HG03457 (cell line): ENCODE results near the gene SMIM41.

ENCODE experiments used
- ATAC-seq: cut with Tn5 transposase; IDR thresholded peaks from one replicate; pipeline ENCODE4 v1.9.1; 2021; ENCODE audit warnings: moderate number of reproducible peaks; ENCODE audit not compliant: unreplicated experiment

The SMIM41 gene

GRCh38 chr12:52120951-52121823 is 41.7 kb downstream of the SMIM41 start:
- no peak for ATAC-seq

- no peak for ATAC-seq
Measured at GRCh38 chr12:52121824-52122539, 42.5 kb downstream of the SMIM41 start.

DNA sequence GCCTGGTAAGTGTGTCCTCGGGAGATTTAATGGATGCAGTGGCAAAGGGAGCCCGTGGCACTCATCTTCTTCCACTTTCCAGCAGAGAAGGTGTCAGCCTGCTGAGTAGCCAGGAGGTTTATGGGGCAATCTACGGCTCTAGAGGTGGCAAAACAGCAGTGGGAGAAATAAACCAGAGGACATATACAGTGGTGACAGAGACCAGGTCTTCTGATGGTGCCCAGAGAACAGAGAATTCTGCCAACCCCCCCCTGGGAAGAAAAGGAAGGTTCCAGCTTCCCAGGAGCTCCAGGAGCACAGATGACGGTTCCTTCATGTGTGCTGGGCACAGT is 43.0 kb downstream of the SMIM41 start:
- no peak for ATAC-seq

DNA sequence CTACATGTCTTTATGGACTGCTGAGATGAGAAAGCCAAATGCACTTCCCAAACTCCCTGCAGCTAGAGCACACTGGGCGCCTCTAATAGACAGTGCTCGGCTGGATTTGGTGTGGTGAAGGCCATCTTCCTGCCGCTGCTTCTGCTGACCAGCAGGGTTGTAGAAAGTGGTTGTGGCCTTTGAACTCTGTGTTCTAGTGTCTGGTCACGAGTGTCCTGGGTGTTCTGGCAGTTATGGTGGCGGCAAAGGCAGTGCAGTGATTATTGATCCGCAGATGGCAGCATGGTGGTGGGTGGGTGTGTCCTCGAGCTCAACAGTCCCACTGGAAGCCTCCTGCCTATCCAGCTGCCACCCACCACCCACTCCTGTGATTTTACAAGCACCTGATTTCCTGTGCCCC is 43.4 kb downstream of the SMIM41 start:
- no peak for ATAC-seq

DNA sequence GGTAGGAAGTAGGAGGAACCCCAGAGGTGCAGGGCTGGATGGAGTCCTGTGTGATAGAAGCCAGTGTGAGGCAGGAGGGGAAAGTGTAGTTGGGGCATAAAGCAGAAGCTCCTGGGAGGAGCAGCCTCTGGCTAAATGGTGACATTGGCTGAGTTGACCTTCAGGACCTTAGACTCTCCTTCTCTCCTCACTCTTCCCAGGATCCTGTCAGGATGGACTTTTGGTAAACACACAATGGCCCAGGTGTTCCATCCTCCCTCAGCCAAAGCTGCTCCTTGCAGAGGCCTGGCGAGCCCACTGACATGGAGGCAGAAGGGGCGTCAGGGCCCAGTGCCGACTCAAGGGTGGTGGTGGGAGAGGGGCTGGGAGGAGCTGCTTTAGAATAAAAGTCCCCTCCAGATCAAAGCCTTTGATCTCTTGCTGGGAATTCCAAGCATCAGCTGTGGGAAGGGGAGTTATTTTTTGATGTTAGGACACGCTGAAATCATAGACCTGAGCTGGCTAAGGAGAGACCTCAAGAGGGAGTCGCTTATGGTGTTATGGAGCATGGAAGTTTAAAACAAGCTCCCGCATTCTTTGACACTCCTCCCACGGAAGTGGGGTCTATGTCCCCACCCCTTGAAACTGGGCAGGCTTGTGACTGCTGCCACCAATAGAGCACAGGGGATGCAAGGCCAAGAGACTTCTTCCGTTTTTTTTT is 44.1 kb downstream of the SMIM41 start:
- no peak for ATAC-seq

GRCh38 chr12:52125476-52125900 is 46.0 kb downstream of the SMIM41 start:
- ATAC-seq, result no peak

- ATAC-seq, result no peak
Measured at GRCh38 chr12:52126050-52126604, 46.6 kb downstream of the SMIM41 start.

DNA sequence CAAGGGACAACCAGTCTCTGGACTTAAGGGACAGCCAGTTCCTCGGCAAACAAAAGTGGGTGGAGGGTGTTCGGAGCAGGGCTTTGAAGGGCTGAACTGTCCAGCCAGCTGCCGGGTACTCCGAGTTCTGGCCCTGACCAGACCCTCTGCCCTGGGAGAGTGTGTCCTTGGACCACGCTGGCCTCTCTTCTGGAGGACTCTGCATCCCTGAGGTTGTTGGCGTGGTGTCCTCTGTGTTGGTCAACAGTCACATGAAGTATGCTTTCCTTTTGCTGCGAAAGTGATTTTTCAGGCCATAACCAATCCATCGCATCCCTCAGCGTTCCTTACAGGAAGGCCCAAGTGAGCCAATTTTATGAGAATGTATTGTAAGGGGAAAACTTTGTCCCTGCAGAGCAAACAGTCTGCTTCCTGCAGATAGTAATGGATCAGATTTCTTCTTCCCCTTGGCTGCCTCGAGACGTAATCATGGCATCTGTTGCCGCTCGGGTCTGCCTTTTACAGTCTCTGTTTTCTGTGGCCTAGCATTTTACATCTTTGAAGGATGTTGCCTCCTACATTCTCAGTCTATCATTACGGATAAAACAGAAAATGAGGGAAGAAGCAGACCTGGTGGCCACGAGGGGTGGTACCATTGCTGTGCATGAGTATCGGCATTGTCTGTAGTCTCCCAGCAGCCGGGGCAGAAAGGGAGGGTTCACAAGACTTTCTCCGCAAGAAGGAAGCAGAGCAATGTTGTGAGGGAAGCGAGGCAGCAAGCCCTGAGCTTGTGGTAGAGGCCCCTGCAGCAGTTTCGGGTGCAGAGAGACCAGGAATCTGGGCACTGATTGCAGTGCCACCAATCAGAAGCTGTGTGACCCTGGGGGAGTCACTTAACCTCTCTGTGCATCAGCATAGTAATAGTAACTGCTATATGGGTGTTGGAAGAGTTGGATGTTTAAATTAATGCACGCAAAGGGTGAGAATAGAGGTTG is 47.4 kb downstream of the SMIM41 start:
- ATAC-seq, result no peak

DNA sequence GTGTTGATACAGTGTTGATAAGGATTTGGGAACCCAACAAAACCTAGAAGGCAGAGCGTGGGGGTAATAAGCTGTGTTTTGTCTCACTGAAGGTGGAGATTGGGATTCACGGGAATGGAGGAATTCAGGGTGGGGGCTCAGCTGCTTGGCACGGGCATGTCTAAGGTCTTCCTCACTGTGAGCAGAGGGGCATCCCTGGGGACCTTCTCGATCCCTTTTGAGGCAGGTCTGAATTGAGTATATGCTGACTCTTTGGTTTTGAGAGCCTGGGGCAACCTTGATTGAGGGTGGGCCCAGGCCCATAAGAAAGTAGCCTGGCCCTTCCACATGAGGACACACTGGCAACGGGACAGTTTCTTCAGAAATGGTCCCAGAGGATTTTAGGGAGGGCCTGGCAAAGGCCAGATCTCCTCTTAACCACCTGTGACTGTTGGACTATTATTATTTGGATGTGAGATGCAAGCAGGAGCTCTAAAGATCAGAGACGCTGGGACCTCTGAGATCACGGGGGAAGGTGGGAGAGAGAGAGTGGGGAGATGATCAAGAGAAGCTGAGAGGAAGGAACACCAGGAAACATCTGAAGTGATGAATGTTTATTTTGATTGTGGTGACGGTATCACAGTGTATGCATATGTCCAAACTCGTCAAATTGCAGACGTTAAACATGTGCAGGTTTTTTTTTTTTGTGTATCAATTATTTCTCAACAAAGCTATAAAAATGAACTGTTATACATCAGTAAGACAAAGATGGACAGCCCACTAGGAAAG is 48.4 kb downstream of the SMIM41 start:
- no peak for ATAC-seq

- ATAC-seq, result no peak
Measured at GRCh38 chr12:52130711-52131110, 51.2 kb downstream of the SMIM41 start.

GRCh38 chr12:52132754-52133161 is 53.3 kb downstream of the SMIM41 start:
- no peak for ATAC-seq

DNA sequence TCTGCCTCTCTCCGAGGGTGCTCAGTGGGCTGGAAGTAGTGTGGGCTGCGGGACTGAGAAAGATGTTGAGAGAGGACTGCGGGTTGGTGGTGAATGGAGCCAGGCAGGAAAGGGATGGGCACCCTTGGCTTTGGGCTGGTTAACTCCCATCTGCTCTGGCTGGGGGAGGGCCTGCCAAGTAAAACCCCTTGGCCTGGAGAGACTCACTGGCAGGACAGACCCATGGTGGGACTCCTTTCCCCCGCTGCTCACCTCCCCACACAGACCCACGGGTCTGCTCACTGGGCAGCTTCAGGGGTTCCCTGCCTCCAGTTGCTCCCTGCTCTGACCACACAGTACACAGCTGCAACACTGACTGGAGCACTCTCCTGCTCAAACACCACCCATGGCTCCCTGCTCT is 58.2 kb downstream of the SMIM41 start:
- ATAC-seq, result no peak

DNA sequence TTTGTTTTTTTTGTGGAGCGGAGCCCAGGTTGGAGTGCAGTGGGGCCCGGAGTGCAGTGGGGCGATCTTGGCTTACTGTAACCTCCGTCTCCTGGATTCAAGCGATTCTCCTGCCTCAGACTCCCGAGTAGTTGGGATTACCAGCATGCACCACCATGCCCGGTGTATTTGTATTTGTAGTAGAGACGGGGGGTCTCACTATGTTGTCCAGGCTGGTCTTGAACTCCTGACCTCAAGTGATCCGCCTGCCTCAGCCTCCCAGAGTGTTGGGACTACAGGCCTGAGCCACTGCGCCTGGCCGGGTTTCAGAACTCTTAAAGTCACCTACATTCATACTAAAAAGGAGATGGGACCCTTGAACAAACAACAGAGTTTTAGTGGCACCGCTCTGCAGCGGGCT is 59.6 kb downstream of the SMIM41 start:
- no peak for ATAC-seq

DNA sequence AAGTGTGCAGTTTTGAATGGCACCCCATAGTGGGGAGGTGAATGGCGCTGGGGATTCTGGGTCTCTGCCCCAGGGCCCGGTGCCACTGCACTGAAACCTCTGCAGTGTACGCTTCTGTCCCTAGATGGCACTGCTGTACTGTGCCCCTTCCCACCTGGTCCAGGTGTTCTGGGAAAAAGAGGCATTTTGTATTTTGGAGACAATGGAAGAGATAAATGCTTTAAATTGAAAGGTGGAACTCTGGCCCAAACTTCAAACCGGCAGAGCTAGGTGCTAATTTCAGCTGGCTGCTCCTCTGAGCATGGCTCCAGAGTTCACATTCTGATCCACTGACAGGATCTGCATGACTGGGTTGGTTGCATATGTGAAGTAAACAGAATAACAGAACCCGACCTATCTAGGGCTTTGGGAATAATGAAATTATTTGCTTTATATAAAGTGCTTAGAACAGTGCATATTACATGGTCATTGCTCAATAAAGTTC is 60.1 kb downstream of the SMIM41 start:
- no peak for ATAC-seq

DNA sequence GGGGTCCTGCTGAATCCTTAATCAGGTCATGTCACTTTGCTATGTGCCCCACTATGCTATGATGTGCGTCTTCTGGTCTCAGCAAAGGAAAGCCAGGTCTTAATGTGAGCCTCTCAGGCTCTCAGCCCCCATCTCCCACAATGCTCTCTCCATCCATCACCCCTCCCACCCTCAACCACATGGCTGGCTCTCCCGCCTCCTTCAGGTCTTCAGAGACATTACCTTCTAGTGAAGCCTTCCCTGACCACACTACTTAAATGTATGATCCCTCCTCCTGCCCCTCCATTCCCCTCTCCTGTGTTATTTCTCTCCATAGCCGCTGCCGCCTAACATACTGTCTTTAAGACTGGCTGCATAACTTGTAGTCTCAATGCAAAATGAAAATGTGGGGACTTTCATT is 61.8 kb downstream of the SMIM41 start:
- ATAC-seq, result no peak

GRCh38 chr12:52141875-52142274 is 62.4 kb downstream of the SMIM41 start:
- ATAC-seq, result no peak

DNA sequence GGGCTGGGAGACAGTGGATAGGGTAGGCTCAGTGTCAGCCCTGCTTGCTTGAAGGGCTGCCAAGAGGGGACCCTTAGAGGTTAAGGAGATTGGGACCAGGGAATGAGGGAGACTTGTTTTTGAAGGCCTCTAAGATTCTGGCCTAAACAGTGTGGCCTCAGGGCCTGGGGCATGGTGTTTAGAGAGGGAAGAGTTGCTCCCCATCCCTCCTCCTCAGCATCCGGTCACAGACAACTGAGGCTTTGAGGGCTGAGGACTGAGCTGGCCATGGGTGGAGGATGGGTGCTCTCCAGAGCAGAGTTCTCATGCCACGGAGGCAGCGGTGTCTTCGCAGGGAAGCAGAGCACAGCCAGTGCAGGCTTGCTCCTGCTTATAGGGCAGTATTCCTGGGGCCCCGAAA is 62.9 kb downstream of the SMIM41 start:
- no peak for ATAC-seq

GRCh38 chr12:52144512-52145227 is 65.2 kb downstream of the SMIM41 start:
- ATAC-seq, result no peak
